Brain pericyte (primary cell): ENCODE results near the gene PGLYRP4.

ENCODE experiments used
- DNase-seq: peaks from one replicate; pipeline ENCODE4 v3.0.0-alpha.2; 2012; ENCODE audit warnings: low read depth, low spot score

PGLYRP4 gene

GRCh38 chr1:153291514-153291913 lies 57.1 kb downstream of the PGLYRP4 start:
- no peak for DNase-seq

- no peak for DNase-seq
Observed at GRCh38 chr1:153288634-153289275, 59.9 kb downstream of the PGLYRP4 start.
